ENCODE measurements around the gene PBX2. TPM values are rescaled to one million over a fixed set of nuclear protein-coding genes. Genes with fewer than 3 reads are reported as not detected.

PBX2 gene
- total RNA-seq, 1 experiment from 2014 or later, result 130 TPM

DNA sequence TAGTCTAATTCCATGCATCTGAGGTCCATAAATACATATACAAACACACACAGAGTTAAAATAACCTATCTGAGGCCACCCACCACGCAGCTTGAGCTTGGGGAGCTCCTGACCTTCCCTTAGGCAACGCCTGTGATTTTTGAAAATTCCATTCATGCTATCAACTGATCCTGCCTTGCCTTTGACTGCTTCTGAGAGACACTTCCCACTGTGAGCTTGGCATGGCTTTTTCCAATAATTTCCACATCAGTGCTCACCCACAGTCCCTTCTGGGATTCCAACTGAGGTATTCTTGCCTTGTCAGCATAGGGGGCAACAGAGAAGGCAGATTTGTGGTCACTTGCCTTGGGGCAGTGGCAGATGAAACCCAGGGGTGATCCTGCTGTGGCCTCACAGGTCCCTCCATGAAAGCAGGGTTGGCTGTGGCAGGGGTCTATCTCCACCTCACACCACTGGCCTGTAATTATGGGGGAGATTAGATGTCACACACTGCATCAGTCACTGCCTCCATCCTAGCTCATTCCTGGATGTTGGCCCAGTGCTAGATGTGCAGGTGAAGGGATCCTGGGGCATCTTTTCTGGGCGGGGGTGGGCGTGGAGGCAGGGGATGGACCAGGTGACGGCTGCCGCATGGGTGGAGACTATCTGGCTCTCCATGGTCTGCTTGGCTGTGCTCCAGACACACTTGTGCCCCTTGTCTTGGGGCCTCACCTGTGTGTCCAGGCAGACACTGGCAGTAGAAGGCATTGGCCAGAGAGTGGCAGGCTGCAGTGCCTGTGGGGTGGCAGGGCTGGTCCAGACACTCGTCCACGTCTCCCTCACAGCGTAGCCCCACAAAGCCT is 13.6 kb upstream of the PBX2 start:
- DNase-seq (ENCODE audit: low spot score) (no peak), ATAC-seq (no peak)
- Mint-ChIP-seq H3K9me3 (peaks cover 7% of the 10 kb centered on the region; the same call in 1 of the 2 replicates), H3K27ac (no peak overlapping the region), H3K4me3 (no peak overlapping the region), H3K4me1 (no peaks in the 10 kb centered on the region), H3K36me3 (no peaks in the 10 kb centered on the region), H3K27me3 (ENCODE audit: low read depth) (peaks cover 6% of the 10 kb centered on the region)
- POLR2A ChIA-PET, result no interaction called here
- TF ChIP-seq IRF2 (CRISPR knock-in tag; IDR thresholded peaks at IDR 0.05; ENCODE audit: borderline replicate concordance, low read depth) (no peak), FOXP1 (CRISPR knock-in tag; IDR thresholded peaks at IDR 0.05; ENCODE audit: borderline replicate concordance) (0 out of 2 replicates have a peak, but pooled peaks have one; percentile 28), TP53 (CRISPR knock-in tag; IDR thresholded peaks at IDR 0.05) (no peak)
- CTCF ChIA-PET, result interaction anchor here (0.7 kb wide), 1 partner anchor 988 kb away, joined by 3 read pairs; the partner anchor contains the start of gene COL11A2

DNA sequence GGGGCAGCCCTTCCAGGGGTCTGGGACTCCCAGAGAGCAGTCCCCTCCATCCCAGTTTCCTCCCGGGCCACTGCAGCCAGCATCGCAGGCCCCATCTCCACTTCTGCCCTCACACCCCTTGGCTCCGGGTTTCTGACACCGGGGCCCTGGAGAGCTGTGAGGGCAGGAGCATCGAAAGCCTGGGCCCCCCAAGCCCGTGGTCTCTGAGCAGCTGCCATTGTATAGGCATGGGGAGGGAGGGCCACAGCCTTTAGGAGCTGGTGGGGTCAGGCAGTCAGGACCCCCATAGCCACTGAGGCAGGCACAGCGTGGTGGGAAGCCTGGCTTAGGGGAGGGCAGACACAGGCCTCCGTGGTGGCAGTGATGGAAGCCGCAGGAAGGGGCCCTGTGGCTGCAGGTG is 12.2 kb upstream of the PBX2 start:
- ATAC-seq, result no peak

More for the DNA sequence above, 12.2 kb upstream of the PBX2 start:
- POLR2A ChIA-PET, result no interaction called here
- Mint-ChIP-seq H3K27ac (no peak overlapping the region), H3K4me1 (peaks cover 2% of the 10 kb centered on the region), H3K36me3 (no peaks in the 10 kb centered on the region), H3K27me3 (ENCODE audit: low read depth) (peaks cover 3% of the 10 kb centered on the region), H3K4me3 (no peak overlapping the region), H3K9me3 (peaks cover 7% of the 10 kb centered on the region; the same call in 1 of the 2 replicates)
- TF ChIP-seq ESRRA (CRISPR knock-in tag; IDR thresholded peaks at IDR 0.05; ENCODE audit: borderline replicate concordance), result no peak
- no peak for TF ChIP-seq ZNF396 (CRISPR knock-in tag; IDR thresholded peaks at IDR 0.05; ENCODE audit: borderline replicate concordance)
- TF ChIP-seq ZNF263 (CRISPR knock-in tag; IDR thresholded peaks at IDR 0.05; ENCODE audit: low read depth), result no peak
- TF ChIP-seq, protein P1, sequence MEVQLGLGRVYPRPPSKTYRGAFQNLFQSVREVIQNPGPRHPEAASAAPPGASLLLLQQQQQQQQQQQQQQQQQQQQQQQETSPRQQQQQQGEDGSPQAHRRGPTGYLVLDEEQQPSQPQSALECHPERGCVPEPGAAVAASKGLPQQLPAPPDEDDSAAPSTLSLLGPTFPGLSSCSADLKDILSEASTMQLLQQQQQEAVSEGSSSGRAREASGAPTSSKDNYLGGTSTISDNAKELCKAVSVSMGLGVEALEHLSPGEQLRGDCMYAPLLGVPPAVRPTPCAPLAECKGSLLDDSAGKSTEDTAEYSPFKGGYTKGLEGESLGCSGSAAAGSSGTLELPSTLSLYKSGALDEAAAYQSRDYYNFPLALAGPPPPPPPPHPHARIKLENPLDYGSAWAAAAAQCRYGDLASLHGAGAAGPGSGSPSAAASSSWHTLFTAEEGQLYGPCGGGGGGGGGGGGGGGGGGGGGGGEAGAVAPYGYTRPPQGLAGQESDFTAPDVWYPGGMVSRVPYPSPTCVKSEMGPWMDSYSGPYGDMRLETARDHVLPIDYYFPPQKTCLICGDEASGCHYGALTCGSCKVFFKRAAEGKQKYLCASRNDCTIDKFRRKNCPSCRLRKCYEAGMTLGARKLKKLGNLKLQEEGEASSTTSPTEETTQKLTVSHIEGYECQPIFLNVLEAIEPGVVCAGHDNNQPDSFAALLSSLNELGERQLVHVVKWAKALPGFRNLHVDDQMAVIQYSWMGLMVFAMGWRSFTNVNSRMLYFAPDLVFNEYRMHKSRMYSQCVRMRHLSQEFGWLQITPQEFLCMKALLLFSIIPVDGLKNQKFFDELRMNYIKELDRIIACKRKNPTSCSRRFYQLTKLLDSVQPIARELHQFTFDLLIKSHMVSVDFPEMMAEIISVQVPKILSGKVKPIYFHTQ (CRISPR knock-in tag; IDR thresholded peaks at IDR 0.05), result no peak
- no peak for TF ChIP-seq CREB1 (CRISPR knock-in tag; IDR thresholded peaks at IDR 0.05)
- TF ChIP-seq, protein P2, sequence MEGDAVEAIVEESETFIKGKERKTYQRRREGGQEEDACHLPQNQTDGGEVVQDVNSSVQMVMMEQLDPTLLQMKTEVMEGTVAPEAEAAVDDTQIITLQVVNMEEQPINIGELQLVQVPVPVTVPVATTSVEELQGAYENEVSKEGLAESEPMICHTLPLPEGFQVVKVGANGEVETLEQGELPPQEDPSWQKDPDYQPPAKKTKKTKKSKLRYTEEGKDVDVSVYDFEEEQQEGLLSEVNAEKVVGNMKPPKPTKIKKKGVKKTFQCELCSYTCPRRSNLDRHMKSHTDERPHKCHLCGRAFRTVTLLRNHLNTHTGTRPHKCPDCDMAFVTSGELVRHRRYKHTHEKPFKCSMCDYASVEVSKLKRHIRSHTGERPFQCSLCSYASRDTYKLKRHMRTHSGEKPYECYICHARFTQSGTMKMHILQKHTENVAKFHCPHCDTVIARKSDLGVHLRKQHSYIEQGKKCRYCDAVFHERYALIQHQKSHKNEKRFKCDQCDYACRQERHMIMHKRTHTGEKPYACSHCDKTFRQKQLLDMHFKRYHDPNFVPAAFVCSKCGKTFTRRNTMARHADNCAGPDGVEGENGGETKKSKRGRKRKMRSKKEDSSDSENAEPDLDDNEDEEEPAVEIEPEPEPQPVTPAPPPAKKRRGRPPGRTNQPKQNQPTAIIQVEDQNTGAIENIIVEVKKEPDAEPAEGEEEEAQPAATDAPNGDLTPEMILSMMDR (IDR thresholded peaks at IDR 0.05), result no peak
- TF ChIP-seq, protein P3, sequence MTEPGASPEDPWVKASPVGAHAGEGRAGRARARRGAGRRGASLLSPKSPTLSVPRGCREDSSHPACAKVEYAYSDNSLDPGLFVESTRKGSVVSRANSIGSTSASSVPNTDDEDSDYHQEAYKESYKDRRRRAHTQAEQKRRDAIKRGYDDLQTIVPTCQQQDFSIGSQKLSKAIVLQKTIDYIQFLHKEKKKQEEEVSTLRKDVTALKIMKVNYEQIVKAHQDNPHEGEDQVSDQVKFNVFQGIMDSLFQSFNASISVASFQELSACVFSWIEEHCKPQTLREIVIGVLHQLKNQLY (CRISPR knock-in tag; IDR thresholded peaks at IDR 0.05), result no peak
- no peak for TF ChIP-seq ZNF671 (CRISPR knock-in tag; IDR thresholded peaks at IDR 0.05)
- TF ChIP-seq EMX1 (CRISPR knock-in tag; IDR thresholded peaks at IDR 0.05), result no peak
- TF ChIP-seq, protein P4, sequence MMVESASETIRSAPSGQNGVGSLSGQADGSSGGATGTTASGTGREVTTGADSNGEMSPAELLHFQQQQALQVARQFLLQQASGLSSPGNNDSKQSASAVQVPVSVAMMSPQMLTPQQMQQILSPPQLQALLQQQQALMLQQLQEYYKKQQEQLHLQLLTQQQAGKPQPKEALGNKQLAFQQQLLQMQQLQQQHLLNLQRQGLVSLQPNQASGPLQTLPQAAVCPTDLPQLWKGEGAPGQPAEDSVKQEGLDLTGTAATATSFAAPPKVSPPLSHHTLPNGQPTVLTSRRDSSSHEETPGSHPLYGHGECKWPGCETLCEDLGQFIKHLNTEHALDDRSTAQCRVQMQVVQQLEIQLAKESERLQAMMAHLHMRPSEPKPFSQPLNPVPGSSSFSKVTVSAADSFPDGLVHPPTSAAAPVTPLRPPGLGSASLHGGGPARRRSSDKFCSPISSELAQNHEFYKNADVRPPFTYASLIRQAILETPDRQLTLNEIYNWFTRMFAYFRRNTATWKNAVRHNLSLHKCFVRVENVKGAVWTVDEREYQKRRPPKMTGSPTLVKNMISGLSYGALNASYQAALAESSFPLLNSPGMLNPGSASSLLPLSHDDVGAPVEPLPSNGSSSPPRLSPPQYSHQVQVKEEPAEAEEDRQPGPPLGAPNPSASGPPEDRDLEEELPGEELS (CRISPR knock-in tag; IDR thresholded peaks at IDR 0.05), result no peak
- no peak for TF ChIP-seq ZNF219 (CRISPR knock-in tag; IDR thresholded peaks at IDR 0.05; ENCODE audit: borderline replicate concordance)
- no peak for TF ChIP-seq RELA (CRISPR knock-in tag; IDR thresholded peaks at IDR 0.05; ENCODE audit: borderline replicate concordance)
- TF ChIP-seq TCF7 (CRISPR knock-in tag; IDR thresholded peaks at IDR 0.05; ENCODE audit: low read depth), result no peak
- TF ChIP-seq, protein P5, sequence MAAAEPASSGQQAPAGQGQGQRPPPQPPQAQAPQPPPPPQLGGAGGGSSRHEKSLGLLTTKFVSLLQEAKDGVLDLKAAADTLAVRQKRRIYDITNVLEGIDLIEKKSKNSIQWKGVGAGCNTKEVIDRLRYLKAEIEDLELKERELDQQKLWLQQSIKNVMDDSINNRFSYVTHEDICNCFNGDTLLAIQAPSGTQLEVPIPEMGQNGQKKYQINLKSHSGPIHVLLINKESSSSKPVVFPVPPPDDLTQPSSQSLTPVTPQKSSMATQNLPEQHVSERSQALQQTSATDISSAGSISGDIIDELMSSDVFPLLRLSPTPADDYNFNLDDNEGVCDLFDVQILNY (CRISPR knock-in tag; IDR thresholded peaks at IDR 0.05), result no peak
- no peak for TF ChIP-seq CBFB (CRISPR knock-in tag; IDR thresholded peaks at IDR 0.05; ENCODE audit: low read depth)
- CTCF ChIA-PET, result no interaction called here
- no peak for DNase-seq (ENCODE audit: low spot score)
